Adipocyte (in vitro differentiated cells): Measurements from ENCODE around the gene LMO7.
A peak's percentile ranks its signal among the peaks of the same experiment; 100 is the strongest.

Experiments
- DNase-seq: peaks from one replicate; pipeline ENCODE4 v3.0.0-alpha.2; 2015; ENCODE audit warnings: low read depth
- H3K27me3 ChIP-seq: replicated peaks from 2 replicates; pipeline ENCODE4 v1.7.0; 2013; ENCODE audit warnings: mild to moderate bottlenecking, low read length, moderate library complexity; ENCODE audit not compliant: control insufficient read depth, insufficient read depth
- H3K36me3 ChIP-seq: 2 replicates; pipeline ENCODE4 v1.7.0; 2013; ENCODE audit warnings: low read length, mild to moderate bottlenecking, moderate library complexity; ENCODE audit not compliant: control insufficient read depth, insufficient read depth, severe bottlenecking
- H3K4me1 ChIP-seq: 2 replicates; pipeline ENCODE4 v1.7.0; 2013; ENCODE audit warnings: mild to moderate bottlenecking, low read length, moderate library complexity; ENCODE audit not compliant: control insufficient read depth, insufficient read depth
- H3K4me3 ChIP-seq: 2 replicates; pipeline ENCODE4 v1.7.0; 2013; ENCODE audit warnings: mild to moderate bottlenecking, low read length, moderate library complexity
- H3K9ac ChIP-seq: 2 replicates; pipeline ENCODE4 v1.7.0; 2013; ENCODE audit warnings: mild to moderate bottlenecking, low read length, moderate library complexity
- H3K9me3 ChIP-seq: 2 replicates; pipeline ENCODE4 v1.7.0; 2013; ENCODE audit warnings: mild to moderate bottlenecking, low read length, moderate library complexity; ENCODE audit not compliant: control insufficient read depth

The LMO7 gene

GRCh38 chr13:75762076-75762937 is 126.2 kb downstream of the LMO7 start:
- no peaks in the 10 kb centered on the region for H3K27me3 ChIP-seq
- peaks cover 43% of the 10 kb centered on the region for H3K4me1 ChIP-seq
- peak overlapping the region; percentile 76 for H3K4me3 ChIP-seq
- H3K9ac ChIP-seq, result peak overlapping the region; percentile 77
- peak; percentile 33 for DNase-seq
- H3K9me3 ChIP-seq, result no peaks in the 10 kb centered on the region
- H3K36me3 ChIP-seq, result peaks cover 17% of the 10 kb centered on the region

- no peak for DNase-seq
- H3K4me1 ChIP-seq, result peaks cover 43% of the 10 kb centered on the region
- no peak overlapping the region for H3K9ac ChIP-seq
- peak overlapping the region; percentile 76 for H3K4me3 ChIP-seq
- H3K9me3 ChIP-seq, result no peaks in the 10 kb centered on the region
- no peaks in the 10 kb centered on the region for H3K27me3 ChIP-seq
- H3K36me3 ChIP-seq, result peaks cover 17% of the 10 kb centered on the region
Measured at GRCh38 chr13:75762955-75763354, 126.8 kb downstream of the LMO7 start.

- H3K27me3 ChIP-seq, result no peaks in the 10 kb centered on the region
Measured at GRCh38 chr13:75763512-75763911, 127.4 kb downstream of the LMO7 start.

GRCh38 chr13:75764251-75764925 is 128.3 kb downstream of the LMO7 start:
- peaks cover 48% of the 10 kb centered on the region for H3K4me1 ChIP-seq
- H3K27me3 ChIP-seq, result no peaks in the 10 kb centered on the region
- H3K9me3 ChIP-seq, result no peaks in the 10 kb centered on the region
- no peak overlapping the region for H3K4me3 ChIP-seq
- H3K9ac ChIP-seq, result no peak overlapping the region
- DNase-seq, result no peak
- H3K36me3 ChIP-seq, result peaks cover 20% of the 10 kb centered on the region

More at GRCh38 chr13:75763512-75763911, 127.4 kb downstream of the LMO7 start:
- DNase-seq, result no peak
- H3K36me3 ChIP-seq, result peaks cover 17% of the 10 kb centered on the region
- no peaks in the 10 kb centered on the region for H3K9me3 ChIP-seq
- H3K4me1 ChIP-seq, result peaks cover 43% of the 10 kb centered on the region
- no peak overlapping the region for H3K9ac ChIP-seq
- H3K4me3 ChIP-seq, result no peak overlapping the region

- no peaks in the 10 kb centered on the region for H3K27me3 ChIP-seq
- no peak overlapping the region for H3K9ac ChIP-seq
- DNase-seq, result no peak
- no peaks in the 10 kb centered on the region for H3K9me3 ChIP-seq
- H3K4me1 ChIP-seq, result peaks cover 49% of the 10 kb centered on the region
- H3K36me3 ChIP-seq, result peaks cover 20% of the 10 kb centered on the region
- no peak overlapping the region for H3K4me3 ChIP-seq
Measured at GRCh38 chr13:75764926-75765310, 128.8 kb downstream of the LMO7 start.

GRCh38 chr13:75766636-75767035 is 130.5 kb downstream of the LMO7 start:
- Histone ChIP-seq H3K9ac (no peak overlapping the region), H3K4me1 (peaks cover 50% of the 10 kb centered on the region), H3K27me3 (no peaks in the 10 kb centered on the region), H3K4me3 (no peak overlapping the region), H3K36me3 (peaks cover 20% of the 10 kb centered on the region), H3K9me3 (no peaks in the 10 kb centered on the region)
- no peak for DNase-seq

- peaks cover 13% of the 10 kb centered on the region for H3K36me3 ChIP-seq
- no peaks in the 10 kb centered on the region for H3K9me3 ChIP-seq
- H3K9ac ChIP-seq, result no peak overlapping the region
- H3K27me3 ChIP-seq, result no peaks in the 10 kb centered on the region
- no peak overlapping the region for H3K4me3 ChIP-seq
- H3K4me1 ChIP-seq, result peaks cover 60% of the 10 kb centered on the region
- DNase-seq, result no peak
Measured at GRCh38 chr13:75769141-75769905, 133.2 kb downstream of the LMO7 start.

GRCh38 chr13:75770164-75770563 is 134.0 kb downstream of the LMO7 start:
- Histone ChIP-seq H3K4me3 (no peak overlapping the region), H3K9ac (peak overlapping the region; percentile 12), H3K9me3 (no peaks in the 10 kb centered on the region), H3K4me1 (peaks cover 64% of the 10 kb centered on the region), H3K36me3 (peaks cover 9% of the 10 kb centered on the region), H3K27me3 (no peaks in the 10 kb centered on the region)
- no peak for DNase-seq

GRCh38 chr13:75770592-75771011 is 134.5 kb downstream of the LMO7 start:
- H3K4me3 ChIP-seq, result peak overlapping the region; percentile 18
- DNase-seq, result peak; percentile 70

GRCh38 chr13:75771226-75771625 is 135.1 kb downstream of the LMO7 start:
- Histone ChIP-seq H3K9ac (no peak overlapping the region), H3K4me1 (peaks cover 67% of the 10 kb centered on the region), H3K4me3 (no peak overlapping the region), H3K9me3 (no peaks in the 10 kb centered on the region), H3K36me3 (peaks cover 10% of the 10 kb centered on the region), H3K27me3 (no peaks in the 10 kb centered on the region)
- no peak for DNase-seq

More at GRCh38 chr13:75770592-75771011, 134.5 kb downstream of the LMO7 start:
- Histone ChIP-seq H3K9me3 (no peaks in the 10 kb centered on the region), H3K4me1 (peaks cover 65% of the 10 kb centered on the region), H3K9ac (no peak overlapping the region), H3K36me3 (peaks cover 11% of the 10 kb centered on the region), H3K27me3 (no peaks in the 10 kb centered on the region)

GRCh38 chr13:75771818-75772217 is 135.7 kb downstream of the LMO7 start:
- peak; percentile 82 for DNase-seq
- H3K27me3 ChIP-seq, result no peaks in the 10 kb centered on the region
- H3K36me3 ChIP-seq, result peaks cover 7% of the 10 kb centered on the region
- no peaks in the 10 kb centered on the region for H3K9me3 ChIP-seq
- H3K4me3 ChIP-seq, result peak overlapping the region; percentile 2
- H3K4me1 ChIP-seq, result peaks cover 67% of the 10 kb centered on the region
- no peak overlapping the region for H3K9ac ChIP-seq
